SKM-1 treated with dmso at 0.1 percent for 144 hours (cell line): ENCODE measurements around the gene IQGAP3.
"Not testable (repeated sequence)": the region's sequence is repeated elsewhere in the genome, so short reads cannot be mapped to it uniquely, and the experiment has no call there.

Experiments
- DNase-seq: peaks from one replicate; lab custom pipeline; 2025; ENCODE audit not compliant: unreplicated experiment; lab: John Stamatoyannopoulos, UW

The IQGAP3 gene

GRCh38 chr1:156571919-156572662 lies at the start of gene IQGAP3:
Gene IQGAP3 (minus strand): TSS chr1:156572565. CDS start chr1:156572529, 36 bp downstream.
- peak; percentile 92 for DNase-seq

GRCh38 chr1:156619582-156619955 lies 47.2 kb upstream of the IQGAP3 start:
- no peak for DNase-seq

- peak; percentile 34 for DNase-seq
These were observed 46.7 kb upstream of the IQGAP3 start, which contains the start of gene HAPLN2 for GRCh38 chr1:156618853-156619581. Gene HAPLN2 (plus strand): TSS chr1:156619415. CDS start chr1:156623491, 4,076 bp downstream.

- DNase-seq: no peak
These were observed 44.1 kb upstream of the IQGAP3 start for GRCh38 chr1:156616463-156616862.

- no peak for DNase-seq
These were observed 43.6 kb upstream of the IQGAP3 start for GRCh38 chr1:156615946-156616345.

GRCh38 chr1:156612666-156613065 lies 40.3 kb upstream of the IQGAP3 start:
- DNase-seq: no peak

- not testable (repeated sequence) for DNase-seq
These were observed 37.7 kb upstream of the IQGAP3 start for GRCh38 chr1:156610072-156610471.

GRCh38 chr1:156608981-156609380 lies 36.6 kb upstream of the IQGAP3 start:
- peak; percentile 34 for DNase-seq

GRCh38 chr1:156608036-156608674 lies 35.8 kb upstream of the IQGAP3 start:
- peak; percentile 90 for DNase-seq

GRCh38 chr1:156607344-156607743 lies 35.0 kb upstream of the IQGAP3 start:
- not testable (repeated sequence) for DNase-seq

GRCh38 chr1:156602557-156602993 lies 30.2 kb upstream of the IQGAP3 start:
- peak; percentile 60 for DNase-seq

GRCh38 chr1:156601892-156602291 lies 29.5 kb upstream of the IQGAP3 start:
- DNase-seq: no peak

- peak; percentile 81 for DNase-seq
These were observed 28.9 kb upstream of the IQGAP3 start, which contains the start of gene GPATCH4 for GRCh38 chr1:156601122-156601830. Gene GPATCH4 (minus strand): TSS chr1:156601479.

- no peak for DNase-seq
These were observed 28.4 kb upstream of the IQGAP3 start for GRCh38 chr1:156600733-156601121.

- peak; percentile 86 for DNase-seq
These were observed 27.4 kb upstream of the IQGAP3 start for GRCh38 chr1:156599811-156600210.

- DNase-seq: no peak
These were observed 26.5 kb upstream of the IQGAP3 start for GRCh38 chr1:156598731-156599432.

GRCh38 chr1:156598125-156598524 lies 25.8 kb upstream of the IQGAP3 start:
- DNase-seq: no peak

- no peak for DNase-seq
These were observed 24.1 kb upstream of the IQGAP3 start for GRCh38 chr1:156596426-156596825.

- DNase-seq: no peak
These were observed 22.7 kb upstream of the IQGAP3 start for GRCh38 chr1:156595016-156595415.

GRCh38 chr1:156594190-156594589 lies 21.8 kb upstream of the IQGAP3 start:
- no peak for DNase-seq

- no peak for DNase-seq
These were observed 21.3 kb upstream of the IQGAP3 start for GRCh38 chr1:156593661-156593989.
